Gastroesophageal sphincter (tissue), 3 donors: ENCODE data around the gene KRT12.

Experiments used
- CTCF ChIP-seq, 4 experiments: fragments of 200-600 bp in 2 of 4; fragments of 450-650 bp in 2 of 4; sonication (generic) in 1 of 4; IDR thresholded peaks; one replicate each; pipeline ENCODE4 v1.5.1; 2017 to 2019; ENCODE audit warnings: antibody characterized with exemption in 4 of 4, mild to moderate bottlenecking in 2 of 4, moderate library complexity in 2 of 4
- EP300 ChIP-seq: sonication (generic); formaldehyde crosslinking; IDR thresholded peaks from one replicate; pipeline ENCODE4 v1.6.1; 2017; ENCODE audit warnings: antibody characterized with exemption, mild to moderate bottlenecking
- POLR2AphosphoS5 ChIP-seq: sonication (generic); formaldehyde crosslinking; IDR thresholded peaks from one replicate; pipeline ENCODE4 v1.6.1; 2017; ENCODE audit warnings: antibody characterized with exemption

GRCh38 chr17:40903129-40903847 is 36.3 kb upstream of the KRT12 start:
- TF ChIP-seq CTCF (IDR thresholded peaks at IDR 0.05): no peak
- no peak for TF ChIP-seq EP300
- no peak for TF ChIP-seq POLR2AphosphoS5
